ENCODE measurements around the gene STARD3. TPM values are rescaled to one million over a fixed set of nuclear protein-coding genes. Genes with fewer than 3 reads are reported as not detected.

The STARD3 gene
- total RNA-seq, 1 experiment from 2014 or later = 75.3 TPM

DNA sequence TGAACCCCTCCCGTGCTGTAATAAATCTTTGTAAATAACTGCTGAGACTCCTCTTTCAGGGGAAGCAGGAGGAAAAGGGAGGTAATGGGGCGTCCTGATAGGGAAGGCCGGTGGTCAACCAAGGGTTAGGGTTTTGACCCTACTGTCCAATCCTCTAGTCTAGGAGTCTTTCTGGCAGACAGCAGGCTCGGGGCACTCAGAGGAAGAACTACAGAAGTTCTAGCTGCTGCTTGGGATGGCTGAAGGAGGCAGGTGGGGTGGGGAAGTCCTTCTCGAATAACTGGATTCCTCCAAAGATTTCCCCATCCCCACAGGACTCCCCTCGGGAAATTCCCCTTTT, 387 bp upstream of the STARD3 start:
- CTCF ChIA-PET = interaction anchor here (1.0 to 23.6 kb wide), 6 partner anchors 10 to 89 kb away, joined by 3 to 851 read pairs (median 10); partner anchors contain the start of gene PPP1R1B

DNA sequence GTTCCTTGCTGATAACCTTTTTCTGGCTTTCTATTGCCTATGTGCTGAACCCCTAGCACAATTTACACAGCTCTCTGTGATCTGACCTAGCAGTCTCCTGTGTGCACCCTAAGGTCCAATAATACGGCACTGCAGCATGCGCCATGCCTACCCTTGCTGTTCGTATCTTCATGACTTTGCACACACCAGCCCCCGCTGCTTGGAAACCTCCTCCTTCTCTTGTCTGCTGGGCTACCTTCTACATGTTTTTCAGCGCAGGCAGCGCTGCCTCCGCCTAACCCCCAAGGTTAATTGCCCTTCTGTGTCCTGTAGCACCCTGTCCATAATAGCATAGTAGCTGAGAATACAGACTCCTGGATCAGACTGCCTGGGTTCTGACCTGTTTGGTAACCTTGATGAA, 1.4 kb downstream of the STARD3 start:
- TF ChIP-seq EMX1 (CRISPR knock-in tag; IDR thresholded peaks at IDR 0.05) (no peak), TEAD1 (CRISPR knock-in tag; IDR thresholded peaks at IDR 0.05) (no peak), SMAD3 (CRISPR knock-in tag; IDR thresholded peaks at IDR 0.05; ENCODE audit: borderline replicate concordance) (no peak), CREB1 (CRISPR knock-in tag; IDR thresholded peaks at IDR 0.05) (no peak), KAT7 (CRISPR knock-in tag; IDR thresholded peaks at IDR 0.05; ENCODE audit: borderline replicate concordance) (no peak), ZNF121 (CRISPR knock-in tag; IDR thresholded peaks at IDR 0.05) (no peak), NFATC4 (CRISPR knock-in tag; IDR thresholded peaks at IDR 0.05) (no peak)
- TF ChIP-seq, protein P1, sequence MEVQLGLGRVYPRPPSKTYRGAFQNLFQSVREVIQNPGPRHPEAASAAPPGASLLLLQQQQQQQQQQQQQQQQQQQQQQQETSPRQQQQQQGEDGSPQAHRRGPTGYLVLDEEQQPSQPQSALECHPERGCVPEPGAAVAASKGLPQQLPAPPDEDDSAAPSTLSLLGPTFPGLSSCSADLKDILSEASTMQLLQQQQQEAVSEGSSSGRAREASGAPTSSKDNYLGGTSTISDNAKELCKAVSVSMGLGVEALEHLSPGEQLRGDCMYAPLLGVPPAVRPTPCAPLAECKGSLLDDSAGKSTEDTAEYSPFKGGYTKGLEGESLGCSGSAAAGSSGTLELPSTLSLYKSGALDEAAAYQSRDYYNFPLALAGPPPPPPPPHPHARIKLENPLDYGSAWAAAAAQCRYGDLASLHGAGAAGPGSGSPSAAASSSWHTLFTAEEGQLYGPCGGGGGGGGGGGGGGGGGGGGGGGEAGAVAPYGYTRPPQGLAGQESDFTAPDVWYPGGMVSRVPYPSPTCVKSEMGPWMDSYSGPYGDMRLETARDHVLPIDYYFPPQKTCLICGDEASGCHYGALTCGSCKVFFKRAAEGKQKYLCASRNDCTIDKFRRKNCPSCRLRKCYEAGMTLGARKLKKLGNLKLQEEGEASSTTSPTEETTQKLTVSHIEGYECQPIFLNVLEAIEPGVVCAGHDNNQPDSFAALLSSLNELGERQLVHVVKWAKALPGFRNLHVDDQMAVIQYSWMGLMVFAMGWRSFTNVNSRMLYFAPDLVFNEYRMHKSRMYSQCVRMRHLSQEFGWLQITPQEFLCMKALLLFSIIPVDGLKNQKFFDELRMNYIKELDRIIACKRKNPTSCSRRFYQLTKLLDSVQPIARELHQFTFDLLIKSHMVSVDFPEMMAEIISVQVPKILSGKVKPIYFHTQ (CRISPR knock-in tag; IDR thresholded peaks at IDR 0.05) = no peak
- TF ChIP-seq, protein P2, sequence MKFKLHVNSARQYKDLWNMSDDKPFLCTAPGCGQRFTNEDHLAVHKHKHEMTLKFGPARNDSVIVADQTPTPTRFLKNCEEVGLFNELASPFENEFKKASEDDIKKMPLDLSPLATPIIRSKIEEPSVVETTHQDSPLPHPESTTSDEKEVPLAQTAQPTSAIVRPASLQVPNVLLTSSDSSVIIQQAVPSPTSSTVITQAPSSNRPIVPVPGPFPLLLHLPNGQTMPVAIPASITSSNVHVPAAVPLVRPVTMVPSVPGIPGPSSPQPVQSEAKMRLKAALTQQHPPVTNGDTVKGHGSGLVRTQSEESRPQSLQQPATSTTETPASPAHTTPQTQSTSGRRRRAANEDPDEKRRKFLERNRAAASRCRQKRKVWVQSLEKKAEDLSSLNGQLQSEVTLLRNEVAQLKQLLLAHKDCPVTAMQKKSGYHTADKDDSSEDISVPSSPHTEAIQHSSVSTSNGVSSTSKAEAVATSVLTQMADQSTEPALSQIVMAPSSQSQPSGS (CRISPR knock-in tag; IDR thresholded peaks at IDR 0.05; ENCODE audit: borderline replicate concordance, low read depth) = no peak
- TF ChIP-seq, protein P3, sequence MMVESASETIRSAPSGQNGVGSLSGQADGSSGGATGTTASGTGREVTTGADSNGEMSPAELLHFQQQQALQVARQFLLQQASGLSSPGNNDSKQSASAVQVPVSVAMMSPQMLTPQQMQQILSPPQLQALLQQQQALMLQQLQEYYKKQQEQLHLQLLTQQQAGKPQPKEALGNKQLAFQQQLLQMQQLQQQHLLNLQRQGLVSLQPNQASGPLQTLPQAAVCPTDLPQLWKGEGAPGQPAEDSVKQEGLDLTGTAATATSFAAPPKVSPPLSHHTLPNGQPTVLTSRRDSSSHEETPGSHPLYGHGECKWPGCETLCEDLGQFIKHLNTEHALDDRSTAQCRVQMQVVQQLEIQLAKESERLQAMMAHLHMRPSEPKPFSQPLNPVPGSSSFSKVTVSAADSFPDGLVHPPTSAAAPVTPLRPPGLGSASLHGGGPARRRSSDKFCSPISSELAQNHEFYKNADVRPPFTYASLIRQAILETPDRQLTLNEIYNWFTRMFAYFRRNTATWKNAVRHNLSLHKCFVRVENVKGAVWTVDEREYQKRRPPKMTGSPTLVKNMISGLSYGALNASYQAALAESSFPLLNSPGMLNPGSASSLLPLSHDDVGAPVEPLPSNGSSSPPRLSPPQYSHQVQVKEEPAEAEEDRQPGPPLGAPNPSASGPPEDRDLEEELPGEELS (CRISPR knock-in tag; IDR thresholded peaks at IDR 0.05) = no peak
- TF ChIP-seq, protein P4, sequence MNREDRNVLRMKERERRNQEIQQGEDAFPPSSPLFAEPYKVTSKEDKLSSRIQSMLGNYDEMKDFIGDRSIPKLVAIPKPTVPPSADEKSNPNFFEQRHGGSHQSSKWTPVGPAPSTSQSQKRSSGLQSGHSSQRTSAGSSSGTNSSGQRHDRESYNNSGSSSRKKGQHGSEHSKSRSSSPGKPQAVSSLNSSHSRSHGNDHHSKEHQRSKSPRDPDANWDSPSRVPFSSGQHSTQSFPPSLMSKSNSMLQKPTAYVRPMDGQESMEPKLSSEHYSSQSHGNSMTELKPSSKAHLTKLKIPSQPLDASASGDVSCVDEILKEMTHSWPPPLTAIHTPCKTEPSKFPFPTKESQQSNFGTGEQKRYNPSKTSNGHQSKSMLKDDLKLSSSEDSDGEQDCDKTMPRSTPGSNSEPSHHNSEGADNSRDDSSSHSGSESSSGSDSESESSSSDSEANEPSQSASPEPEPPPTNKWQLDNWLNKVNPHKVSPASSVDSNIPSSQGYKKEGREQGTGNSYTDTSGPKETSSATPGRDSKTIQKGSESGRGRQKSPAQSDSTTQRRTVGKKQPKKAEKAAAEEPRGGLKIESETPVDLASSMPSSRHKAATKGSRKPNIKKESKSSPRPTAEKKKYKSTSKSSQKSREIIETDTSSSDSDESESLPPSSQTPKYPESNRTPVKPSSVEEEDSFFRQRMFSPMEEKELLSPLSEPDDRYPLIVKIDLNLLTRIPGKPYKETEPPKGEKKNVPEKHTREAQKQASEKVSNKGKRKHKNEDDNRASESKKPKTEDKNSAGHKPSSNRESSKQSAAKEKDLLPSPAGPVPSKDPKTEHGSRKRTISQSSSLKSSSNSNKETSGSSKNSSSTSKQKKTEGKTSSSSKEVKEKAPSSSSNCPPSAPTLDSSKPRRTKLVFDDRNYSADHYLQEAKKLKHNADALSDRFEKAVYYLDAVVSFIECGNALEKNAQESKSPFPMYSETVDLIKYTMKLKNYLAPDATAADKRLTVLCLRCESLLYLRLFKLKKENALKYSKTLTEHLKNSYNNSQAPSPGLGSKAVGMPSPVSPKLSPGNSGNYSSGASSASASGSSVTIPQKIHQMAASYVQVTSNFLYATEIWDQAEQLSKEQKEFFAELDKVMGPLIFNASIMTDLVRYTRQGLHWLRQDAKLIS (CRISPR knock-in tag; IDR thresholded peaks at IDR 0.05; ENCODE audit: borderline replicate concordance) = no peak
- Mint-ChIP-seq H3K27me3 (ENCODE audit: low read depth) (no peaks in the 10 kb centered on the region), H3K4me1 (peaks cover 65% of the 10 kb centered on the region), H3K4me3 (peak overlapping the region; percentile 76), H3K27ac (no peak overlapping the region), H3K9me3 (no peaks in the 10 kb centered on the region), H3K36me3 (no peaks in the 10 kb centered on the region)
- POLR2A ChIA-PET = no interaction called here
- ATAC-seq (no peak), DNase-seq (ENCODE audit: low spot score) (no peak)
- CTCF ChIA-PET = interaction anchor here (0.7 to 23.6 kb wide), 7 partner anchors 10 to 73 kb away, joined by 3 to 851 read pairs (median 6); partner anchors contain the start of gene PNMT

More for the DNA sequence above, 387 bp upstream of the STARD3 start:
- ATAC-seq = no peak
- Mint-ChIP-seq H3K27me3 (ENCODE audit: low read depth) (no peaks in the 10 kb centered on the region), H3K9me3 (no peaks in the 10 kb centered on the region), H3K36me3 (no peaks in the 10 kb centered on the region), H3K4me3 (peak overlapping the region; percentile 76), H3K4me1 (peaks cover 72% of the 10 kb centered on the region), H3K27ac (peak overlapping the region; percentile 64)
- DNase-seq (ENCODE audit: low spot score) = no peak
- TF ChIP-seq FOXK1 (CRISPR knock-in tag; IDR thresholded peaks at IDR 0.05) (no peak), FOXJ3 (CRISPR knock-in tag; IDR thresholded peaks at IDR 0.05; ENCODE audit: borderline replicate concordance) (no peak), ZNF416 (CRISPR knock-in tag; IDR thresholded peaks at IDR 0.05) (no peak), NR2C2 (CRISPR knock-in tag; IDR thresholded peaks at IDR 0.05) (no peak), ZNF232 (CRISPR knock-in tag; IDR thresholded peaks at IDR 0.05) (no peak), ELF4 (CRISPR knock-in tag; IDR thresholded peaks at IDR 0.05; ENCODE audit: low read depth) (no peak)
- TF ChIP-seq, protein P1 (CRISPR knock-in tag; IDR thresholded peaks at IDR 0.05) = no peak
- POLR2A ChIA-PET = no interaction called here
